DMS53 treated with DMSO at 0.1 percent for 48 hours (cell line): Measurements from ENCODE around the gene DNAH7.

Experiments used
- DNase-seq: peaks from one replicate; lab custom pipeline; 2025; ENCODE audit not compliant: unreplicated experiment; lab: John Stamatoyannopoulos, UW

The DNAH7 gene

DNA sequence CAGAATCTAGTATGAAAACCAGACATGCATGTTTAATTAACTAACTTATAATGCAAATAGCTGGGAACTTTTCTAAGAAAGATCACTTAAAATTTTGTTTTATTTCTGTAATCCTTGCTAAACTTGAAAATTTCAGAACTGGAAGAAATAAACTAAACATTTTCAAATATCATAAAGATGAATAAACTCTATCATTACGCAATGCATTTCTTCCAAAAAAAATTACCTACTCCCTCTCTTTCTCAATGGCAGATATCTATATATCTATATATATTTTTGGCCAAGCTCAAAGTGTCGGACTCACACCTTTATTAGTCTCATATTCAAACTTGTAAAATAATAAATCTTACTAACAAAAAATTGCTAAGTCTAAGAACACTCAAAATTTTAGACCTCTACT, 253.6 kb downstream of the DNAH7 start:
- DNase-seq, result no peak

DNA sequence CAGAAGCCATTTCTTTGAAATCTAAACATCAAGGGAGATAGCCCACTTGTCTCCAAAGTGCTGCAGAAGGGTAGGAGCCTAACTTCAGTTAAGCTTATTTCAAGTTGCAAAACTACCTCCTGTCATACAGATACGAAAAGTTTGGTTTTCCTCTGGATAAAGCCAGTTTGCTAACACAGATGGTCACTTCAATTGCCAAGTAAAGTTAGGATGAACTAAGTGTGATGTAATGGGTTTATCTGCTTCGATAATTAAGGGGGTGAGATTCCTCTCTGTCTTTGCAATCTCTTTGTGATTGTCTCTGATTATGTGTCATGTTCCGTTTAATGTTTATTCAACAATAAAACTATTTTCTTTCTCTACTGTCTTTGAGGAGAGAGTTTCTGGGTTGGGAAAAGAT, 255.2 kb downstream of the DNAH7 start:
- no peak for DNase-seq

DNA sequence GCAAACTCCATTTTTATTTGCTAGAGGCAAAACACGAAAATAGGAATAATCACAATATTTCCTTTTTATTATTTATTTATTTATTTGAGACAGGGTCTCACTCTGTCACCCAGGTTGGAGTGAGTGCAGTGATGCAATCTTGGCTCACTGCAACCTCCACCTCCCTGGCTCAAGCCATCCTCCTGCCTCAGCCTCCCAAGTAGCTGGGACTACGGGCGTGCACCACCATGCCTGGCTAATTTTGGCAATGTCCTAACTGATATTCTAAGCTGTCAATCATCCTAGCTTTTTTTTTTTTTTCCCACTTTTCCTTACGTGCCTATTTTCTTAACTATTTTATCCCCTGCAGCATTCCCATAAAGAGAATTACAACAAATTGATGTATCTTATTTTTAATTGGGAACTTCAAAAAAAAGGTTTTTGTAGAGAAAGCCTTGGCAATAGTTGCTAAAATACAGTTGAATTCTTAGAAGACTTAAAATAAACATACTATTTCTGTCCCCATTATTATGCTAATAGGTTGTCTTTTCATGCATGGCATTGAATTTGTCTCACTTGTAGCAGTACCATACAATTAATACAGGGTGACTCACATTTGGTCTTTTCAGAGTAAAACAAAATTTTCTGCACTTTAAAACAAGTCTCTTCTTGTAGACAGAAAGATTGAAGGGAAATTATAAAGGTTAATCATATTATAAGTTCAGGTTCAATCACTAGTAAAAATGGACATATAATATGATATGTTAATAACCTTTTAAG, 258.1 kb downstream of the DNAH7 start:
- DNase-seq, result no peak

DNA sequence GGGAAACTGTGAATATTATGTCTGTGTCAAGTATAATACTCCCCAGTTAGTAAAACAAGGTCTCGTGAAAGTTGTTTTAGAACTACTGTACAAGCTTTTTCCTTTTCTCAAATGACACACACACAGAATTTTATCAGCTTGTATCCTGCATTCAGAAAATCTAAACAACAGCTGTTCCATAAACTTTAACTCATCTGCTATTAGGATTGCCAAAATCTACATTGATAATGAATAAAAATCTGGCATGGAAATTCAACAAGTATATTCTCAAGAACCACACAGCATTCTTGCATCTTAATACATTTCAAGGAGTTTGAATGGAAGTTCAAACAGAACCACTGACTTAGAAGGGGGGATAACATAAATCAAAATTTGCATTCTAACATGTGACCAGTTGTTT, 260.4 kb downstream of the DNAH7 start:
- no peak for DNase-seq

DNA sequence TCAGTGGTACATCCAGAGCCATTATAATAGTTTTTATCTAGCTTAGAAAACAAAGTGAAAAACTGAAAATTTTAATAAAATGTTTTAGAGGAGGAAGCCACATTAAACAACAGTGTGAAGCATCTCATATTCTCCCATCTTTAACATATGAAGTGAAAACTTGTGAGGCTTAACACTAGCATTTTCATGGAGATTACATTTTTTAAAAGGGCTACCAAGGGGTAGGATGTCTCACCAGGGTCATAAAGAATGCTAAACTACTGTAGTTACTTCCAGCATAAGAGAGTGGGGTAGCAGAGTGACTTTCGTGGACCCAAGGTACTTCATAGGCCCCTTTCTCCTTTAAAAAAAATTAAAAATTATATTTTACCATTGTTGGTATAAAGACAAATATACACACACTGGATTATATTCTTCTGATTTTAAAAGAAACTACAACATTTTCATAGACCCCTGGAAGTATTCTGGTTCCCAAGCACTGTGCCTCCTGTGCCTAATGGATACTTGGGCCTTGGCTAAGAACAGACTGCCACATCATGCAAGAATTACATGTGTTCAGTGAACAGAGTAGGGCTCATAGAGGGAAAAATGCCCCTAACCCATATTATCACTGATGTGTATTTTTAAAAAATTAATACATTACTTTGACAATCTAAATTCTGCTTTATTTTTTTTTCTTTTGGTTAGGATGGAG, 263.2 kb downstream of the DNAH7 start:
- no peak for DNase-seq

DNA sequence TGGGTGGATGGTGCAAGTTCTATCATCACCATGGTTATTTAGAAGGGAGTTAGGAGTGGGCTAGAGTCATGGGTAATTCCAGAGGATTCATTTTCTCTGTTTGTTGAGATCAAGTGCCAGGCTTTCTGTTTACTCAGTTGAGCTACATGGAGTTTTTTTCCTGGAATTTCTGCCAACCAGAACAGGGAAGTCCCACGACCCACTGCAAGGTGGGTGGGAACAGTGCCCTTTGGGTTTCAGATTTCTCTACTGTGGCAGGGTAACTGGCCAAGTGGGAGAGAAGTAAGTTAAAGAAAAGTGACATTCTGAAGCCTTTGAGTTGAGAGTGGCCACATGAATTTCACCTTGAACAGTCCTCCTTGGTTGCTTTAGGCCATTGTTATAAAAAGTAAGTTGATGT, 272.8 kb downstream of the DNAH7 start:
- peak; percentile 84 for DNase-seq

DNA sequence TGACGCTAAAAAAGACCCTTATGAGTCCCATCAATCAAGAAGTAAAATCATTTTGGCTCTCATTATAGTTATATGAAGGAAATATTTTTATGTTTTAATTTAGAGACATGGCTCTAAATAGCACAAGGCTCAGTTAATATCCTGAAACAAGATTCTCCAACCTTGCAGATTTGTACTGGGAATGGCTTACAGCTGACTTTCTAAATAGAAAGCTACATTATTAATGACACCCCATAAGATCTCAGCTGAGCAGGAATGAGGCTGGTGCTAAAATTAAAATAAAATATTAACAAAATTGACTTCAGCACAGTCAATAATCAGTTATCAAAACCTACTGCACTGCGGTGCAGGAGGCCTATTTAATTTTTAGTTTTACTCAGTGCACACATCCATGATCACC, 274.8 kb downstream of the DNAH7 start:
- no peak for DNase-seq

DNA sequence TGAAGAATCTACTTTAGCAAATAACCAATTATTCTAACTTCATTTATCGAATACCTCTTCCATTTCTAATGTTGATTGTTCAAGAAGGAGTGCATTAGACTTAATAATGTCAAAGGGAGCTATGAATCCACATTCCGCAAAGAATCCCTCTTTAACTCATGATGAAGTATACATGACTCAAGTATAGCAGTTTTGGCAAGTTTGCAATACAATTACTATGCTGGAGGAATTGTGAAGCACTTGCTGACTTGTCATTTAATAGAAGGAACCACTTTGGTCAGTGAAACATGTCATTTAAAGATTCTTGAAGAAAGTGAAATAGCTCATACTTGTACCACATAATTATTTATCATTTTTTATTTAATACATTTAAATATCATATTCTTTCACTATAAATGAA, 286.5 kb downstream of the DNAH7 start:
- DNase-seq, result no peak

DNA sequence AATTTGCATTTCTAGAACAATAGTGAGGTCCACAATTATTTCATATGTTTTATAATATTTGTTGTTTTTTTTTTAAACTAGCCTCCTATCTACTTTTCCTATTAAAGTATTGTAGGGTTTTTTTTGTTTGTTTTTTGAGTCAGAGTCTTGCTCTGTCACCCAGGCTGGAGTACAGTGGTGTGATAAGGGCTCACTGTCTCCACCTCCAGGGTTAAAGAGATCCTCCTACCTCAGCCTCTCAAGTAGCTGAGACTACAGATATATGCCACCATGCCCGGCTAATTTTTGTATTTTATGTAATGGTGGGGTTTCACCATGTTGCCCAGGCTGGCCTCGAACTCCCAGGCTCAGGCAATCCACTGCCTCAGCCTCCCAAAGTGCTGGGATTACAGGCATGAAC, 289.1 kb downstream of the DNAH7 start:
- DNase-seq, result no peak

DNA sequence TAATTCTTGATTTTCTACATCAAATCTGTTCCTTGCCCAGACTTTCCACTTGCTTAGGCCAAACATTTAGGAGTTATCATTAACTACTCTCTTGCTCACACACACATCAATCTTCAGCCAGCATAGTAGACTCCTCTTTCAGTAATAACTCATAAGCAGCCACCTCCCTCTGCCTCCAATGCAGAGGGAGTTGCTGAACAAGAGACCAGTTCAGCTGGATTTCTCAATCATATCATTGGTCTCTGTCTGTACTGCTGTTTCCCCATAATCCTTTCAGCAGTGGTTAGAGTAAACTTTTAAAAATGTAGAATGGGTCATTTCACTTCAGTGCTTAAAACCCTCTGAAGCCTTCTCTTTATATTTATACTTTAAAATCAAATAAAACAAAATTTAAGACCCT, 298.7 kb downstream of the DNAH7 start:
- no peak for DNase-seq

DNA sequence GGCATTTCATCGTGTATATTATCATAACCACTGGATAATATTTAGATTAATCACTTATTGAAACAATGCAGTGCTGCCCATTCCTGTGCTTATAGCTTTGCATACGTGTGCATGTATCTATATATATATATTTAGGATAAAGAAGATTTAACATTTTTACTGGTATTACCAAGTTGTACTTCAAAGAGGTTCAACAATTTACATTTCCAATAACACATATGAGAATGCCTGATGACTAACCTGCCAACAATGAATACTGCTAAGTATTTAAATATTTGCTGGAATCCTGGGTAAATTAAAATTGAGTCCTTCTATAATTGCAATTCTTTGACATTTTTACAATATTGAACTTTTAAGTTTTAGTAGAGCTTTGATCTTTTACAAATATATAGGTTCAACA, 300.2 kb downstream of the DNAH7 start:
- no peak for DNase-seq

DNA sequence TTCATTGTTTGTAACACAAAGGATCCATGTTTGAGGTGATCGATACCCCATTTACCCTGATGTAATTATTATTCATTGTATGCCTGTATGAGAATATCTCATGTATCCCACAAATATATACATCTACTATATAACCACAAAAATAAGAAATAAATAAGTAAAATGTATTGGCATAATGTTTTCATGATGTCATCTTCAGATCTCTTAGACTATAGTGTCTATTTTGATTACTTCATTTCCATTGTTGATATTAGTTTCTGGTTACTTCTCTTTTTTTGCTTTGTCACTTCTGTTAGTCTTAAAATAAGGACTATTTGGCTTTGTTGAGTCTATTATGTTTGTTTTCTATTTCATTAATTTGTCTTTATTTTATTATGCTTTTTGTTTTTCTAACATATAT, 301.9 kb downstream of the DNAH7 start:
- no peak for DNase-seq

DNA sequence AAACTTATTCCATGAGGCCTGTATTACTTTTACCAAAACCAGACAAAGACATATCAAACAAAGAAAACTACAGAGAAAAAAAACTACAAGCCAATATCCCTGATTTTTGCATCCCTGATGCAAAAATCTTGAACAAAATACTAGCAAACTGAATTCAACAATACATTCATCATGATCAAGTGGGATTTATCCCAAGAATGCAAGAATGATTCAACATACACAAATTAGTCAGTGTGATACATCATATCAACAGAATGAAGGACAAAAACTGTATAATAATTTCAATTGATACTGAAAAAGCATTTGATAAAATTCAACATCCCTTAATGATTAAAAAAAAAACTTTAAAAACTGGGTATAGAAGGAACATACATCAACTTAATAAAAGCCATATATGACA, 304.8 kb downstream of the DNAH7 start:
- DNase-seq, result no peak

DNA sequence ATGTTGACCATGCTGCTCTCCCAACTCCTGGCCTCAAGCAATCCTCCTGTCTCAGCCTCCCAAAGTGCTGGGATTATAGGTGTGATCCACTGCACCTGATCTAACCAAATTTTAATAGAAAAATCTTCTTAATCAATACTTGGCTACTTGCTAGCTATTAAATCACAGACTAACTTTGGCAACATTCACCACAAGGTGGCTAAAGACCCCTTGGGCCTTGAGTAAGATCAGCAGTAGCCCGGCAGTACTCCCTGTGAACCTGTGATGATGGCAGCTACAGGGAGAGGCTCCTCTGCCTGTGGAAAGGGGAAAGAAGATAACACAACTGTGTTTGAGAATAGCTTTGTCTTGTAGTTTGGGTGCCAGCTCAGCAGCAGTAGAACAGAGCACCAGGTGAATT, 308.8 kb downstream of the DNAH7 start:
- no peak for DNase-seq

DNA sequence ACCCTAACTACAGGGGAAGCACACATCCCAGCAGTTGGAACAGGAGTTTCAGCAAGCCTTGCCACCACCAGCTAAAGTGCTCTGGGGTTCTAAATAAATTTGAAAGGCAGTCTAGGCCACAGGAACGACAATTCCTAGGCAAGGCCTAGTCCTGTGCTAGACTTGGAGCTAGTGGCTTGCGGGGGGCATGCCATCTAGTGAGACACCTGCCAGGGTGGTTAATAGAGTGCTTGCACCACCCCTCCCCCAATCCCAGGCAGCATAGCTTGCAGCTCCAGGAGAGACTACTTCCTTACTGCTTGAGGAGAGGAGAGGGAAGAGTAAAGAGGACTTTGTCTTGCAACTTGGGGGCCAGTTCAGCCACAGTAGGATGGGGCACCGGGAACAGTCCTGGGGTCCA, 309.8 kb downstream of the DNAH7 start:
- DNase-seq, result no peak

DNA sequence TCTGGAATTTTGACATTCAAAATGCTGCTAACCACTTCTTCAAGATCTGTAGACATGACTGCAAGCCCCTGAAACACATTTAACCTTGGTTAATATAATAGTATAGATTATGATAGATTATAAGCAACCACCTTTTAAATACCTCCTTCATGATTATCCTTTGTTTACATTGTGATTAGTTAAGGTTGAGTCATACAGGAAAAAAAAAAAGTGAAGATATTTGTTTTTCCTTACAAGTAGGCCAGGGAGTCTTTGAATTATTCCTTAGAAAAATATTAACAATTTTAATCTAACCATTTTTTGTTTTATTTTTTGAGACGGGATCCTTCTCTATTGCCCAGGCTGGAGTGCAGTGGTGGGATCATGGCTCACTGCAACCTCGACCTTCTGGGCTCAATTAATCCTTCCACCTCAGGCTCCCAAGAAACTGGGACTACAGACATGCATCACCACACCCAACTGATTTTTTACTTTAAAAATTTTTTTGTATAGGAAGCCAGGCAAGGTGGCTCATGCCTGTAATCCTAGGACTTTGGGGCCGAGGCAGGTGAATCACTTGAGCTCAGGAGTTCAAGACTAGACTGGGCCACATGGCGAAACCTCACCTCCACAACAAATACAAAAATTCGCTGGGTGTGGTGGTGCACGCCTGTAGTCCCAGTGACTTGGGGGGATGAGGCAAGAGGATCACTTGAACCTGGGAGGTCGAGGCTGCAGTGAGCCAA, 312.3 kb downstream of the DNAH7 start:
- DNase-seq, result no peak

DNA sequence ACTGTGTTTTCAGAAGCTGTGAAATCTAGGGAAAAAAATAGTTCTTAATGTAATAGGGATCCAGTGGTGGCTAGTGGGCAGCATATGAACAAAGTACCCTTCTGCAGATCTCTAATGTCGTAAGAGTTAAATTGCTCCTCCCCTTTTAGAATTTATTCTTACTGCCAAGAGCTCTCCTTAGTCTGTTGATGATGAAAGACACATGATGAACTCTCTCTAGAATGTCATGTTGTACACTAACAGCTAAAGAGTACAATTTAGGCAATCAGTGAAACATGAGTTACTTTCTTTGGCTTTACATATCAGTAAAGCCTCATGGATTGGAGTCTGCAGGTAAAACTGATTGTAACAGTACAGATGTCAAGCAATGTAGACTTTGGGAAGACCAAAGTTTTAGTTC, 327.4 kb downstream of the DNAH7 start:
- DNase-seq, result no peak

DNA sequence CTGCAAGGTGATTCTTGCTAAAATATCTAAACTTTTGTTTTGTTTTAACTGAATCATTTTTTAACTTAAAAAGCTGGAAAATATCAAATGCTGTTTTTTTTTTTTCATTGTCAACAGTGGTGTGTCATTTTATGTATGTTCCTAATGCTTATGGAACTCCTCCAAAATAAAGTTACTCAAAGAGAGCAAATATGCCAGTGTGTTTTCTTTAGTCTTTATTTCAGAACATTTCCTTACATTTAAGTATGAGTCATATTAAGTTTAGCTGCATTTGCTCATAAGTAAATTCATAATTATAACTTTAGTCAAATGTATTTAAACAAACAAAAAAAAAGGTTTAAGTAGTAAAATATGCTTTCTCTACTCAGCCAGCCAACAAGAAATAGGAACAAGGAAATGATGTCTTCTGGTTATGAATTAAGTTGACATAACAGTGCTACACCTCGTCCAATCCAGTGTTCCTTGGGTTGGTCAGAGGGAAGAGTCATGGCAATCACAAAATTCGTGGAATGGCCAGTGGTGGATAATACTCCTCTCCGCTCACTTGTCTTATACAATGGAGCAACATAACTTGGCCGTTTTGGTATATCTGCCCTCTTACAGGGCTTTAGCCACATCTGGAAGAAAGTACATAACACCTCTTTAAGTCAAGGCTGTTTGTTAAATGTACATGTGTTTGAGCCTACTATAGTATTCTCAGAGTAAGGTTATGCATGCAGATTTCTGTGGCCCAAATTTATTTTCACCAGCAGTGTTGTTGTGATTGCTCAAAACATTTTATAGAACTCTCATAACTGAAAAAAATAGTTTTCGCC, 330.9 kb downstream of the DNAH7 start:
- no peak for DNase-seq

DNA sequence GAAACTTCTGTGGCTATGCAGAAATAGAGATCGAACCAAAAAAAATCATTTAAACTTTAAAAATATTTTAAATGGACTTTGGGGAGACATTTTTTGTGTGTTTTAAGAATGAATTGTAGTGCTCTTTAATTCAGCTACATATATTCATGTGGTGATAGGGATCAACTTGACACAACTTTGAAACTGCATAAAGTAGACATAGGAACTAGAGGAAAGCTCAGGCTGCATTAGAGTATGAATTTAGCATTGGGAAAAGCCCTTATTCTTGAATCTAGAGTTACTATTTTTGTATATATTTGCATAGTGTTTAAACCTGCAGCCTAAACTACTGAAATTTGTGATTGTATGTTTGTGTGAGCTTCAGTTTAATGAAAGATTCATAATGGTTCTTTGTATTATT, 333.3 kb downstream of the DNAH7 start:
- no peak for DNase-seq

DNA sequence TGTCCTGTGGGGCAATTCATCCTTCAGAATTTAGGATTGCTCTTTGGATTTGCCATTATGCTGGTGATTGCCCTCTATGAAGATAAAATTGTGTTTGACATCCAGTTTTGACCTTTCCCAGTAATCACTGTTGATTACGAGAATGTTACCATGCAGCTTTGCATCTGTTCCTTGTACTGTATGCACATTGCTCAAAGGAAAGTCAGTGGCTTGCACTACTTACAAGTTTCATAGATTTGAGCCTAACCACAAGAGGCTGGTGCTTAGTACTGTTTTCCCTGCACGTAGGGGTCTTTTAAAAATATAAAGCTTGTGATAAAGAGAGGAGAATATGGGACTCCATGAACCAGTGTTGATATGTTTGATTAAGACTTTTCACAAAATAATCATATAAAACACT, 333.7 kb downstream of the DNAH7 start:
- DNase-seq, result no peak

DNA sequence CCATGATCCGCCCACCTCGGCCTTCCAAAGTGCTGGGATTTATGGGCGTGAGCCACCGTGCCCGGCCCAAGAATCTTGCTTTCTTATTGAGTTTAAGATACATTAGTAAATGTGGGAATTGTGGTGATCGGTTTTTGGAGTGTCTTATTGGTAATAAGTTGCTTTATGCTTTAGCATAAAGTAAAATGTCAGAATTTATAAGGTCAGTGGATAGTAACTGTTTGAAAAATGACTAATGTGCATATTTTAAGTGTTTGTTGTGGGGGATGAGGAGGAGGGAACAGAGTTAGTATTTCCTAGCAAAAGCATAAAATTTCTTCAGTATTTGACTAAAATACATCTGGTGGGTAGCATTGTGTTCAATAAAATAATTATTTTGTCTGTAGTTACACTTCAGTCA, 334.2 kb downstream of the DNAH7 start:
- DNase-seq, result no peak
